Psoas muscle (tissue), 8 donors: ENCODE measurements around the gene B3GAT1. TPM values are rescaled to one million over a fixed set of nuclear protein-coding genes. Genes with fewer than 3 reads are reported as not detected.

ENCODE experiments used
- ATAC-seq, 4 donors: fragments of 200-7000 bp; cut with Tn5 transposase; one replicate each; pipeline ENCODE4 v1.9.1; 2020; ENCODE audit warnings: moderate library complexity in 3 of 4, mild to moderate bottlenecking in 2 of 4
- DNase-seq, 2 donors: peaks; one replicate each; pipeline ENCODE4 v3.0.0-alpha.2; 2020
- H3K27ac ChIP-seq: fragments of 200-600 bp; one replicate; pipeline ENCODE4 v1.8.0; 2022
- H3K27me3 ChIP-seq, 3 donors: fragments of 200-600 bp in 1 of 3; one replicate each; pipeline versions ENCODE4 v1.6.1 to v1.8.0; 2013 to 2022; ENCODE audit warnings: low read length in 2 of 3, mild to moderate bottlenecking in 2 of 3, moderate library complexity in 1 of 3; ENCODE audit not compliant: insufficient read depth in 3 of 3
- H3K36me3 ChIP-seq, 2 donors: fragments of 200-600 bp in 1 of 2; one replicate each; pipeline versions ENCODE4 v1.6.1 to v1.8.0; 2013 to 2022; ENCODE audit warnings: low read depth in 1 of 2, mild to moderate bottlenecking in 1 of 2, moderate library complexity in 1 of 2; ENCODE audit not compliant: insufficient read depth in 1 of 2
- H3K4me1 ChIP-seq: fragments of 200-600 bp; one replicate; pipeline ENCODE4 v1.8.0; 2022
- H3K4me3 ChIP-seq: fragments of 200-600 bp; one replicate; pipeline ENCODE4 v1.8.0; 2022; ENCODE audit warnings: mild to moderate bottlenecking
- H3K9me3 ChIP-seq: fragments of 200-600 bp; one replicate; pipeline ENCODE4 v1.8.0; 2022
- whole genome bisulfite sequencing, 3 donors: extraction: QIAGEN DNeasy Blood & Tissue Kit; methylation state at CpG; one replicate each; pipeline versions ENCODE4 v1.1.6 to v1.1.7; 2013; 5-methylcytosine and 5-hydroxymethylcytosine counted together
- intact Hi-C, 2 donors: fragments of 100-400 bp; cut with DNase I; formaldehyde crosslinking; loops; one replicate each; pipeline versions ENCODE4 v1.11.0 to v1.14.2; 2022
- polyA plus RNA-seq, 3 donors: library from polyadenylated mRNA; stranded (reverse); fragments of 200-250 nt; gene quantifications; one replicate each; pipeline ENCODE4 v1.2.3, GENCODE V29; 2013
- total RNA-seq, 4 donors: library from RNA; stranded (reverse); fragmentation: NEBNext Ultra II Directional in 2 of 4; extraction: Animal tissue kit (Norgen Biotek cat#: 25700) in 2 of 4; gene quantifications; one replicate each; pipeline versions ENCODE4 v1.2.1 to v1.2.4, GENCODE V29; 2021 to 2023
- TF ChIP-seq, protein P1 (sequence below): fragments of 200-600 bp; IDR thresholded peaks from one replicate; pipeline ENCODE4 v1.8.0; 2022; ENCODE audit warnings: antibody characterized with exemption
- donor health status: healthy with polysubstance abuse.
- donor health status: DM: no; HTN: no; CAD: no; lungs with moderate emphysema.
- donor health status: Bipolar disorder and iron deficiency.
- donor health status: healthy.
- donor health status: DM: yes; HTN: yes; CAD: no.
- donor health status: DM: no; HTN: no; CAD: no.
- donor health status: DM: no; HTN: no; CAD: no.
- donor health status: DM: yes; HTN: yes; CAD: no.

The B3GAT1 gene
- total and polyA plus RNA-seq, 7 donors, result 0.01 to 0.13 (median 0.06) TPM; not detected in 3

- Histone ChIP-seq H3K4me1 (no peaks in the 10 kb centered on the region), H3K36me3 (no peaks in the 10 kb centered on the region), H3K27me3 (peaks cover 0 to 6% (median 0%) of the 10 kb centered on the region in 3 donors), H3K27ac (no peak overlapping the region), H3K9me3 (no peaks in the 10 kb centered on the region), H3K4me3 (no peak overlapping the region)
- DNase-seq (no peak), ATAC-seq (no peak)
- intact Hi-C loops, result no loop called here
- WGBS, 3 donors, result 74 to 77% (median 75%) methylated on average over 7 of the region's 7 CpGs
- TF ChIP-seq, protein P1, sequence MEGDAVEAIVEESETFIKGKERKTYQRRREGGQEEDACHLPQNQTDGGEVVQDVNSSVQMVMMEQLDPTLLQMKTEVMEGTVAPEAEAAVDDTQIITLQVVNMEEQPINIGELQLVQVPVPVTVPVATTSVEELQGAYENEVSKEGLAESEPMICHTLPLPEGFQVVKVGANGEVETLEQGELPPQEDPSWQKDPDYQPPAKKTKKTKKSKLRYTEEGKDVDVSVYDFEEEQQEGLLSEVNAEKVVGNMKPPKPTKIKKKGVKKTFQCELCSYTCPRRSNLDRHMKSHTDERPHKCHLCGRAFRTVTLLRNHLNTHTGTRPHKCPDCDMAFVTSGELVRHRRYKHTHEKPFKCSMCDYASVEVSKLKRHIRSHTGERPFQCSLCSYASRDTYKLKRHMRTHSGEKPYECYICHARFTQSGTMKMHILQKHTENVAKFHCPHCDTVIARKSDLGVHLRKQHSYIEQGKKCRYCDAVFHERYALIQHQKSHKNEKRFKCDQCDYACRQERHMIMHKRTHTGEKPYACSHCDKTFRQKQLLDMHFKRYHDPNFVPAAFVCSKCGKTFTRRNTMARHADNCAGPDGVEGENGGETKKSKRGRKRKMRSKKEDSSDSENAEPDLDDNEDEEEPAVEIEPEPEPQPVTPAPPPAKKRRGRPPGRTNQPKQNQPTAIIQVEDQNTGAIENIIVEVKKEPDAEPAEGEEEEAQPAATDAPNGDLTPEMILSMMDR, result no peak
Observed at GRCh38 chr11:134366254-134366653, 45.8 kb downstream of the B3GAT1 start.

DNA sequence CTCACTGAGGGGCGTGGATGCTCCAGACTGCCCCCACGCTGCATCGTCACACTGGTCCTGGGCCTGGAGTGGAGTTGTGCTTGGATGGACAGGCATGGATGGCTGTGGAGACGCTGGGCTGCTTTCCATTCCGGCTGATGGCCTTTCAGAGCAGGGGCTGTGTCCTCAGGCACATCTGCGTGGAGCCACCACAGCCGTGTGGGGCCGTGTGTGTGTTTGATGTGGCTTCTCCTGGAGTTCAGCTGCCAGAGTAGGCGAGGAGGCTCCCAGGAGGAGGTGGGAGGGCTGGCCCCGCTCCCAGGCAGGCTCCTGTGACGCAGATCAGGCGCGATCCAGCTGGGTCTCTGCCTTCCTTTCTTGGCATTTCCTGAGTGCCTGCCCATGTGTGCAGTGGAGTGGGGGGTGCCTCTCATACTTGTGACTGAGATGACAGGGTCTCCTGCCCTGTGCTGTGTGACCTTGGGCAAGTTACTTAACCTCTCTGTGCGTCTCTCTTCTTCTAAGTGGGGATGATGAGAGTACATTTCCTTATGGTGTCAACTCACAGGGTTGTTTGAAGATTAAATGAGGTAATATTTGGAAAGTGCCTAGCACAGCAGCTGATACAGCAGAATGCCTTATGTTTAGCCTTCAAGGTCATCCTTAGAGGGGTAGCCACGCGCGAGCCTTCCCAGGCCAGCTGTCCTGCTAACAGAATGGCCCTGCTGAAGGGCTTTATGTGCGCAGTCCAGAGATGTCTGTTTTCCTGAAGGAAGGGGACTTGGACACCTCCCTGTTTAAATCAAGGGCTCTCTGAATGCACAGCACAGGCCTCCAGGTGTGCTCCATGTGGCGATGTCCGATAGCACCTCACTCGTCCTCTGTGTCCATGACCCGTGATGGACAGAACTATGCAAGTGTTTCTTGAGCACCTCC lies 46.8 kb downstream of the B3GAT1 start:
- 53 to 57% (median 57%) methylated on average over 21 to 22 of the region's 22 CpGs for WGBS, 3 donors
- DNase-seq, result no peak

GRCh38 chr11:134364261-134364660 lies 47.8 kb downstream of the B3GAT1 start:
- no peaks in the 10 kb centered on the region for H3K4me1 ChIP-seq
- WGBS, 3 donors, result 82 to 87% (median 84%) methylated on average over 9 of the region's 9 CpGs
- peaks cover 0 to 6% (median 0%) of the 10 kb centered on the region in 3 donors for H3K27me3 ChIP-seq
- no peaks in the 10 kb centered on the region for H3K36me3 ChIP-seq
- TF ChIP-seq, protein P1, result no peak
- intact Hi-C loops, result no loop called here
- ATAC-seq (no peak), DNase-seq (no peak)
- H3K9me3 ChIP-seq, result no peaks in the 10 kb centered on the region
- no peak overlapping the region for H3K4me3 ChIP-seq
- no peak overlapping the region for H3K27ac ChIP-seq

More for the DNA sequence above, 46.8 kb downstream of the B3GAT1 start:
- Histone ChIP-seq H3K4me1 (no peaks in the 10 kb centered on the region), H3K4me3 (no peak overlapping the region), H3K9me3 (no peaks in the 10 kb centered on the region), H3K27ac (no peak overlapping the region), H3K36me3 (no peaks in the 10 kb centered on the region), H3K27me3 (peaks cover 0 to 6% (median 0%) of the 10 kb centered on the region in 3 donors)
- ATAC-seq, result no peak
- intact Hi-C loops, result no loop called here
- TF ChIP-seq, protein P1, result no peak

DNA sequence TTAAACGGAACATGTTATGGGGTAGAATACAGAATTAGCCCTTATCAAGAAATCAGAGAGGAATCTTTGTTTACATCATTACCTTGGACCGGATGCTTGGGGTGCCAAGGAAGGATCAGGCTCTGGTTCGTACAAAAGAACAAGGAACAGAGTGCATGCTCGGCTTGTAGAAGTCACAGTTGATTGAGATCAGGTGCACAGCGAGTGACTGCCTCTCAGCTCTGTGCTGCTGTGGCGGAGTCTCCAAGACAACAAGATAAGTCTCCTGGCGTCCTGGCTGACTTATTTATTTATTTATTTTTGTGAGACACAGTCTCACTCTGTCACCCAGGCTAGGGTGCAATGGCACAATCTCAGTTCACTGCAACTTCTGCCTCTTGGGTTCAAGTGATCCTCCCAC lies 48.5 kb downstream of the B3GAT1 start:
- ATAC-seq (no peak), DNase-seq (no peak)
- TF ChIP-seq, protein P1, result no peak
- no peaks in the 10 kb centered on the region for H3K9me3 ChIP-seq
- H3K36me3 ChIP-seq, result no peaks in the 10 kb centered on the region
- intact Hi-C loops, result no loop called here
- H3K27me3 ChIP-seq, result peaks cover 0 to 6% (median 0%) of the 10 kb centered on the region in 3 donors
- H3K4me3 ChIP-seq, result no peak overlapping the region
- 80 to 85% (median 83%) methylated on average over 7 of the region's 7 CpGs for WGBS, 3 donors
- no peaks in the 10 kb centered on the region for H3K4me1 ChIP-seq
- no peak overlapping the region for H3K27ac ChIP-seq
